Prostate gland (tissue), 2 donors: ENCODE data around the gene PIP5K1A.

Experiments
- POLR2AphosphoS5 ChIP-seq: sonication (generic); formaldehyde crosslinking; IDR thresholded peaks from one replicate; pipeline ENCODE4 v1.6.1; 2017; ENCODE audit warnings: antibody characterized with exemption
- TF ChIP-seq, protein P1 (sequence below), 4 experiments: fragments of 200-600 bp in 2 of 4; fragments of 450-650 bp in 2 of 4; sonication (generic) in 2 of 4; IDR thresholded peaks; 1 replicate in 3 of 4; 2 replicates in 1 of 4; pipeline ENCODE4 v1.5.1; 2016 to 2019; ENCODE audit warnings: antibody characterized with exemption in 4 of 4, mild to moderate bottlenecking in 2 of 4, moderate library complexity in 2 of 4

DNA sequence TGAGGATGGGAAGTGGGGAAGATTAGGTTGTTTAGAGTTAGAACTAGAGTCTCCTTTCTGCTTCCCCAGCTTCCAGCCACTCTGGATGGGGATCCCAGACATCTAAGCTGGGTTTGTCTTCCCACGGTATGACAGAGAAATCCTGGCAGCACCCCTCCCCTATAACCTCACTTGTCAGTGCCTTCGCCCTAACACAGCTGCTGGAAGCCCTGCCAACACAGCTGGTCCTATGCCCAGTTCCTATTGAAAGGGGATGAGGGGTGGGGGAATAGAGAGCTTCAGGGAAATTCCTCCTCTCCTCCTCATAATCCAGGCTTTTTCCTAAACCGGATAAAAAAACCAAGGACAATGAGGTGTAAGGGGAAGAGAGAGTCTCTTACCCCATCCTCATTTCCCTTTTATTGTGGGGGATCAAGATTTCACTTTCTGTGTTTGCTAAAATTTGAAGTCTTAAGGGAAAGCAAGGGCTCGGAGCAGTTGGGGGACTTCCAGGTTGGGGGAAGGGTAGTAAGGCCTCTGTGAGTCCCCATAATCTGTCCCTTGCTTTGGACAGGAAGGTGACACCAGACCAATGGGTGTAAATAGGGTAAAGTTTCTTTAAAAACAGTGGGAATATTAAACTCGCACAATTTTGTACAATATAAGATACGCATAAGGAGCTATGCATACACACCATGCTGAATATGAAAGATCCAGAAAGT lies 23.2 kb upstream of the PIP5K1A start:
- TF ChIP-seq, protein P1, sequence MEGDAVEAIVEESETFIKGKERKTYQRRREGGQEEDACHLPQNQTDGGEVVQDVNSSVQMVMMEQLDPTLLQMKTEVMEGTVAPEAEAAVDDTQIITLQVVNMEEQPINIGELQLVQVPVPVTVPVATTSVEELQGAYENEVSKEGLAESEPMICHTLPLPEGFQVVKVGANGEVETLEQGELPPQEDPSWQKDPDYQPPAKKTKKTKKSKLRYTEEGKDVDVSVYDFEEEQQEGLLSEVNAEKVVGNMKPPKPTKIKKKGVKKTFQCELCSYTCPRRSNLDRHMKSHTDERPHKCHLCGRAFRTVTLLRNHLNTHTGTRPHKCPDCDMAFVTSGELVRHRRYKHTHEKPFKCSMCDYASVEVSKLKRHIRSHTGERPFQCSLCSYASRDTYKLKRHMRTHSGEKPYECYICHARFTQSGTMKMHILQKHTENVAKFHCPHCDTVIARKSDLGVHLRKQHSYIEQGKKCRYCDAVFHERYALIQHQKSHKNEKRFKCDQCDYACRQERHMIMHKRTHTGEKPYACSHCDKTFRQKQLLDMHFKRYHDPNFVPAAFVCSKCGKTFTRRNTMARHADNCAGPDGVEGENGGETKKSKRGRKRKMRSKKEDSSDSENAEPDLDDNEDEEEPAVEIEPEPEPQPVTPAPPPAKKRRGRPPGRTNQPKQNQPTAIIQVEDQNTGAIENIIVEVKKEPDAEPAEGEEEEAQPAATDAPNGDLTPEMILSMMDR (IDR thresholded peaks at IDR 0.05): no peak
- no peak for TF ChIP-seq POLR2AphosphoS5
